GM12878 (cell line): ENCODE results near the gene CFAP92. TPM values are rescaled to one million over a fixed set of nuclear protein-coding genes. Genes with fewer than 3 reads are reported as not detected.

Source experiments
- ATAC-seq: fragments of 200-7000 bp; cut with Tn5 transposase; 3 replicates; pipeline ENCODE4 v1.9.1; 2020; ENCODE audit warnings: mild to moderate bottlenecking, moderate library complexity
- BruUV-seq: library from RNA; stranded (reverse); fragments of 400-500 nt; replicated peaks from 2 replicates; lab custom pipeline; 2021; lab: Mats Ljungman, UMichigan
- CTCF ChIA-PET: fragments of 300-600 bp; sonication (Branson Sonifier 250); formaldehyde crosslinking; extraction: SDS; loops from one replicate; lab custom pipeline; 2021; ENCODE audit warnings: inconsistent platforms; lab: Yijun Ruan, JAX
- POLR2A ChIA-PET: fragments of 350-600 bp; formaldehyde crosslinking; extraction: SDS; loops from one replicate; lab custom pipeline; 2021; ENCODE audit warnings: inconsistent platforms; lab: Charles Lee
- RAD21 ChIA-PET: fragments of 300-600 bp; sonication (Branson Sonifier 250); formaldehyde crosslinking; loops from one replicate; lab custom pipeline; 2023; ENCODE audit warnings: antibody characterized with exemption; ENCODE audit not compliant: unreplicated experiment; lab: Charles Lee
- SMC1A ChIA-PET: fragments of 300-600 bp; sonication (Branson Sonifier 250); formaldehyde crosslinking; loops from one replicate; lab custom pipeline; 2023; ENCODE audit not compliant: unreplicated experiment, uncharacterized antibody; lab: Charles Lee
- DNase-seq: peaks from one replicate; pipeline ENCODE4 v3.0.0-alpha.2; 2011; ENCODE audit warnings: low read depth, low spot score
- FAIRE-seq: peaks from 3 replicates; lab custom pipeline; 2011; peaks lifted over from hg19 to GRCh38; lab: Jason Lieb, UNC
- H2AFZ ChIP-seq: 2 replicates; pipeline ENCODE4 v1.6.0; 2011; ENCODE audit warnings: low read depth, low read length, control low read depth; ENCODE audit not compliant: control insufficient read depth
- H3K27ac ChIP-seq: 2 replicates; pipeline ENCODE4 v1.5.1; 2011; ENCODE audit warnings: control low read depth; ENCODE audit not compliant: control insufficient read depth, insufficient read depth
- H3K27me3 ChIP-seq, 2 experiments: replicated peaks in 1 of 2; 2 replicates each; pipeline versions ENCODE4 v1.6.0 to v1.6.1; 2011; ENCODE audit warnings: low read length in 1 of 2; ENCODE audit not compliant: control insufficient read depth in 2 of 2, insufficient read depth in 2 of 2
- H3K36me3 ChIP-seq, 2 experiments: 2 replicates each; pipeline ENCODE4 v1.5.1; 2011; ENCODE audit warnings: low read length in 1 of 2; ENCODE audit not compliant: control insufficient read depth in 2 of 2, insufficient read depth in 2 of 2
- H3K4me1 ChIP-seq: 2 replicates; pipeline ENCODE4 v1.6.1; 2011; ENCODE audit warnings: mild to moderate bottlenecking, low read length, moderate library complexity, mixed read lengths; ENCODE audit not compliant: control insufficient read depth, insufficient read depth
- H3K4me2 ChIP-seq: 2 replicates; pipeline ENCODE4 v1.6.0; 2011; ENCODE audit warnings: control low read depth; ENCODE audit not compliant: control insufficient read depth, insufficient read depth
- H3K4me3 ChIP-seq: fragments of 200-600 bp; sonication (generic); 2 replicates; pipeline ENCODE4 v1.5.1; 2016
- H3K79me2 ChIP-seq: 2 replicates; pipeline ENCODE4 v1.6.0; 2011; ENCODE audit warnings: low read length; ENCODE audit not compliant: control insufficient read depth, insufficient read depth
- H3K9ac ChIP-seq: 2 replicates; pipeline ENCODE4 v1.8.0; 2011; ENCODE audit warnings: low read length, control low read depth, mixed read lengths; ENCODE audit not compliant: control insufficient read depth, insufficient read depth
- H3K9me3 ChIP-seq: replicated peaks from 3 replicates; pipeline ENCODE4 v1.5.1; 2011; ENCODE audit warnings: mild to moderate bottlenecking, low read length; ENCODE audit not compliant: control insufficient read depth, insufficient read depth
- H4K20me1 ChIP-seq: 2 replicates; pipeline ENCODE4 v1.6.0; 2011; ENCODE audit not compliant: control insufficient read depth, insufficient read depth
- BACH1 ChIP-seq: fragments of 450-650 bp; IDR thresholded peaks from 2 replicates; pipeline ENCODE4 v1.6.1; 2017; ENCODE audit warnings: mild to moderate bottlenecking, borderline replicate concordance
- CHD4 ChIP-seq: fragments of 200-600 bp; sonication (generic); IDR thresholded peaks from 2 replicates; pipeline ENCODE4 v1.6.1; 2016; ENCODE audit warnings: mild to moderate bottlenecking
- SUZ12 ChIP-seq: fragments of 200-600 bp; sonication (generic); IDR thresholded peaks from one replicate; pipeline ENCODE4 v1.6.1; 2018; ENCODE audit warnings: antibody characterized with exemption, mild to moderate bottlenecking; ENCODE audit not compliant: unreplicated experiment
- USF2 ChIP-seq: IDR thresholded peaks from 2 replicates; pipeline ENCODE4 v1.6.1; 2011; ENCODE audit warnings: low read depth, low read length, improper control_type of control experiment, borderline replicate concordance
- whole genome bisulfite sequencing: methylation state at CpG from one replicate; pipeline ENCODE4 v1.1.6; 2016; ENCODE audit warnings: low lambda C conversion rate; ENCODE audit not compliant: insufficient replicate concordance, insufficient coverage; ENCODE audit errors: missing lambda C conversion rate; 5-methylcytosine and 5-hydroxymethylcytosine counted together
- in situ Hi-C: fragments of 300-500 bp; cut with MboI; formaldehyde crosslinking; loops from 9 replicates; pipeline ENCODE4 v1.14.3; 2018; ENCODE audit warnings: mixed read lengths
- intact Hi-C: fragments of 100-400 bp; cut with micrococcal nuclease; formaldehyde crosslinking; loops from one replicate; pipeline ENCODE4 v1.14.2; 2022; ENCODE audit not compliant: unreplicated experiment
- polyA plus RNA-seq, 11 experiments: library from polyadenylated mRNA; depleted of rRNA in 4 of 11; unstranded in 6 of 11; stranded (reverse) in 5 of 11; fragments of >200 nt; fragmentation: Nextera tagmentation in 4 of 11; fragmentation: Illumina TruSeq in 1 of 11; extraction: Ambion mirVana in 4 of 11; extraction: Trizol in 1 of 11; gene quantifications; 1 replicate in 1 of 11; 2 replicates in 10 of 11; pipeline versions ENCODE4 v1.2.1 to v1.2.3, GENCODE V29; 2011 to 2016; ENCODE audit warnings: inconsistent platforms in 2 of 11, missing spikeins in 2 of 11, low read depth in 1 of 11
- total RNA-seq, 4 experiments: library from RNA; depleted of rRNA in 3 of 4; stranded (reverse); fragments of >200 nt in 3 of 4; fragmentation: Illumina TruSeq in 1 of 4; extraction: Trizol in 1 of 4; gene quantifications; 2 replicates each; pipeline versions ENCODE4 v1.2.1 to v1.2.3, GENCODE V29; 2013 to 2021

The CFAP92 gene
- total and polyA plus RNA-seq, 10 of the 15 experiments (the other 5 are each of a cell fraction or from before 2014, with no cell fraction given), result 0.05 to 0.52 (median 0.14) TPM; not detected in 7

DNA sequence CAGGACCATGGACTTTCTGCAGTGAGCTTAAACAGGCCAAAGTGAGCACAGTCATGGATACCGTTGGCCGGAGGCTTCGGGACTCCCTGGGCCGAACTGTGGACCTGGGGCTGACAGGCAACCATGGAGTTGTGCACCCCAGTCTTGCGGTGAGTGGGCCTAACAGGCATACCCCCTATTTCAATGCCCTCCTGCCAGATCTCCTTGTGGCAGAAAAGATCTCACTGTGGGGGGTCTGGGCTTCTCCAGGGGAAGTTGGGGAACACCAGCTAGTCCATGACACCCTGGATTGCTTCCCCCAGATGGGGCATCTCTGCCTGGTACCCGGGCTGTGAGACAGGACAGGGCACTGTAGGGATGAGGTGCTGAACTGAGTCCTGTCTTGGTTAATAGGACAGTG, 84.9 kb downstream of the CFAP92 start (continued):
- TF ChIP-seq USF2 (no peak), BACH1 (no peak), CHD4 (no peak)

DNA sequence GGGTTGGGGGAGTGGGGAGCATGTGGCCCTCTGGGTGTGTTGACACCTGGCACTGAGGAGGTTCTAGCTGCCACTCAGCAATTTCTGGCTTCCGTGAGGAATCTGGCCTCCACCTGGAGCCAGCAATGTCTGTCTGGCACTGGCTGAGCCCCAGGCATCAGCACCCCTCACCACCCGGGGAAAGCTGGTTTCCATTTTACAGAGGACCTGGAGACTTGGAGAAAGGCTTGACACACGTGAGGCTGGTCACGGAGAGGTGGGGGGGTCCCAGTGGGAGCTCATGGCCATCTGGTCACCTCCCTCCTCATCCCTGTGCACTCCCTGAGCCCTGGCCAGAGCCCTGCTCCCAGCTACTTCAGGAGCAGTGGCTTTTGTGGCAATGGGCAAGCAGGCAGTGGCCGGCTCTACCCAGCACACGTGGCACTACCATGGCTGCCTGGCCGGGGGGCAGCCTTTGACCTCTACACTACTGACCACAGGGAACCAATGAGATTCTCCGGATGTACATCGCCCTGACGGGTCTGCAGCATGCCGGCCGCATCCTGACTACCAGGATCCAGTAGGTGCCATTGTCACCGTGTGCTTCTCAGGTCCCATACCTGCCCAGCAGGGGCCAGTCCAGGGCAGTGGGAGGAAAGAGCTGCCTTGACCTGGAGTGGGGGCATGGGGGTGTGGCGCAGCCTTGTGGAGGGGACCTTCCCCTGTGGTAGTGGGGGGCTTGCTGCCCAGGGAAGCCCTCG, 86.0 kb downstream of the CFAP92 start:
- no peaks in the 10 kb centered on the region for H3K79me2 ChIP-seq
- ATAC-seq (no peak), DNase-seq (no peak), FAIRE-seq (no peak)
- H3K9ac ChIP-seq, result no peak overlapping the region
- H3K9me3 ChIP-seq, result no peaks in the 10 kb centered on the region
- ChIA-PET SMC1A (no interaction called here), RAD21 (no interaction called here), CTCF (interaction anchor here (0.6 kb wide), 1 partner anchor 129 kb away, joined by 3 read pairs; no protein-coding TSS in a partner anchor), POLR2A (no interaction called here)
- WGBS, result 92% methylated on average over 15 of the region's 15 CpGs
- no peak overlapping the region for H3K4me3 ChIP-seq
- no peak overlapping the region for H3K27ac ChIP-seq
- H3K36me3 ChIP-seq, result peaks cover 17 to 32% of the 10 kb centered on the region in 2 experiments
- no peak for TF ChIP-seq SUZ12
- no peaks in the 10 kb centered on the region for H4K20me1 ChIP-seq
- in situ Hi-C loops, result no loop called here
- H3K4me1 ChIP-seq, result no peaks in the 10 kb centered on the region
- intact Hi-C loops, result no loop called here
- no TSS peak for BruUV-seq
- H3K4me2 ChIP-seq, result no peak overlapping the region
- H2AFZ ChIP-seq, result no peak overlapping the region
- no peaks in the 10 kb centered on the region for H3K27me3 ChIP-seq
